Mesenchymal stem cell (in vitro differentiated cells and primary cell): ENCODE measurements around the gene PRKD2.

Experiments used
- DNase-seq: peaks from one replicate; pipeline ENCODE4 v3.0.0-alpha.2; 2013
- H2AFZ ChIP-seq: one replicate; pipeline ENCODE4 v1.6.1; 2013; ENCODE audit warnings: low read depth, mild to moderate bottlenecking, control low read depth, inconsistent platforms, low read length, moderate library complexity
- H2AK5ac ChIP-seq: 2 replicates; pipeline ENCODE4 v1.6.1; 2013; ENCODE audit warnings: low read length, moderate library complexity, mild to moderate bottlenecking, inconsistent platforms; ENCODE audit not compliant: severe bottlenecking
- H2BK120ac ChIP-seq: one replicate; pipeline ENCODE4 v1.6.1; 2013; ENCODE audit warnings: low read depth, mild to moderate bottlenecking, inconsistent platforms, low read length, moderate library complexity
- H2BK12ac ChIP-seq, 2 experiments: one replicate each; pipeline ENCODE4 v1.6.1; 2013; ENCODE audit warnings: inconsistent platforms in 2 of 2, low read length in 2 of 2, mild to moderate bottlenecking in 2 of 2, moderate library complexity in 2 of 2, control low read depth in 1 of 2
- H2BK15ac ChIP-seq: one replicate; pipeline ENCODE4 v1.6.1; 2013; ENCODE audit warnings: mild to moderate bottlenecking, low read depth, inconsistent platforms; ENCODE audit not compliant: poor library complexity, severe bottlenecking
- H2BK5ac ChIP-seq: 2 replicates; pipeline ENCODE4 v1.6.1; 2013; ENCODE audit warnings: low read depth, mild to moderate bottlenecking, low read length, control low read depth, inconsistent platforms; ENCODE audit not compliant: poor library complexity, severe bottlenecking
- H3K14ac ChIP-seq, 2 experiments: one replicate each; pipeline ENCODE4 v1.6.1; 2013; ENCODE audit warnings: inconsistent platforms in 2 of 2, low read length in 2 of 2, control low read depth in 1 of 2, mild to moderate bottlenecking in 1 of 2, moderate library complexity in 1 of 2
- H3K18ac ChIP-seq, 2 experiments: one replicate each; pipeline ENCODE4 v1.6.1; 2013; ENCODE audit warnings: inconsistent platforms in 2 of 2, low read length in 2 of 2, control low read depth in 1 of 2, low read depth in 1 of 2, mild to moderate bottlenecking in 1 of 2
- H3K23ac ChIP-seq, 2 experiments: one replicate each; pipeline ENCODE4 v1.6.1; 2013; ENCODE audit warnings: inconsistent platforms in 2 of 2, low read length in 2 of 2, mild to moderate bottlenecking in 2 of 2, moderate library complexity in 2 of 2, control low read depth in 1 of 2
- H3K27ac ChIP-seq: 2 replicates; pipeline ENCODE4 v1.5.1; 2013; ENCODE audit warnings: mild to moderate bottlenecking, moderate library complexity, low read length, control low read depth, inconsistent platforms; ENCODE audit not compliant: poor library complexity, severe bottlenecking
- H3K27me3 ChIP-seq, 2 experiments: 2 replicates each; pipeline versions ENCODE4 v1.6.1 to v1.7.0; 2013; ENCODE audit warnings: low read length in 2 of 2, mild to moderate bottlenecking in 2 of 2, moderate library complexity in 2 of 2, control low read depth in 1 of 2, inconsistent platforms in 1 of 2; ENCODE audit not compliant: control insufficient read depth in 1 of 2, insufficient read depth in 1 of 2
- H3K36me3 ChIP-seq, 2 experiments: 2 replicates each; pipeline versions ENCODE4 v1.6.1 to v1.7.0; 2013; ENCODE audit warnings: low read length in 2 of 2, control low read depth in 1 of 2, inconsistent platforms in 1 of 2, low read depth in 1 of 2, mild to moderate bottlenecking in 1 of 2; ENCODE audit not compliant: insufficient read depth in 2 of 2, control insufficient read depth in 1 of 2
- H3K4ac ChIP-seq, 2 experiments: one replicate each; pipeline ENCODE4 v1.6.1; 2013; ENCODE audit warnings: inconsistent platforms in 2 of 2, low read length in 2 of 2, mild to moderate bottlenecking in 2 of 2, moderate library complexity in 2 of 2, control low read depth in 1 of 2, low read depth in 1 of 2
- H3K4me1 ChIP-seq: 2 replicates; pipeline ENCODE4 v1.6.1; 2013; ENCODE audit warnings: low read depth, low read length, control low read depth; ENCODE audit not compliant: control insufficient read depth, insufficient read depth
- H3K4me2 ChIP-seq: 2 replicates; pipeline ENCODE4 v1.6.1; 2013; ENCODE audit warnings: low read length, mild to moderate bottlenecking, inconsistent platforms; ENCODE audit not compliant: poor library complexity, severe bottlenecking
- H3K4me3 ChIP-seq, 2 experiments: 2 replicates each; pipeline versions ENCODE4 v1.5.1 to v1.7.0; 2013; ENCODE audit warnings: low read length in 2 of 2, mild to moderate bottlenecking in 2 of 2, control low read depth in 1 of 2, low read depth in 1 of 2; ENCODE audit not compliant: insufficient read depth in 1 of 2
- H3K79me1 ChIP-seq: replicated peaks from 2 replicates; pipeline ENCODE4 v1.6.1; 2013; ENCODE audit warnings: mild to moderate bottlenecking, control low read depth, low read length, inconsistent platforms; ENCODE audit not compliant: poor library complexity, severe bottlenecking
- H3K9ac ChIP-seq: 2 replicates; pipeline ENCODE4 v1.7.0; 2013; ENCODE audit warnings: mild to moderate bottlenecking, low read length, moderate library complexity
- H3K9me3 ChIP-seq: 2 replicates; pipeline ENCODE4 v1.7.0; 2013; ENCODE audit warnings: mild to moderate bottlenecking, low read length; ENCODE audit not compliant: control insufficient read depth
- H4K8ac ChIP-seq: one replicate; pipeline ENCODE4 v1.6.1; 2013; ENCODE audit warnings: inconsistent platforms, mild to moderate bottlenecking, low read length, moderate library complexity
- H4K91ac ChIP-seq: one replicate; pipeline ENCODE4 v1.6.1; 2013; ENCODE audit warnings: mild to moderate bottlenecking, low read length, inconsistent platforms
- WGBS: methylation state at CpG from one replicate; pipeline ENCODE4 v1.1.7; 2013; ENCODE audit warnings: mixed read lengths; 5-methylcytosine and 5-hydroxymethylcytosine counted together

PRKD2 gene

GRCh38 chr19:46739290-46739771 is 22.4 kb upstream of the PRKD2 start:
- H3K4me2 ChIP-seq, result no peak overlapping the region
- H3K4me1 ChIP-seq, result peaks cover 19% of the 10 kb centered on the region
- H3K14ac ChIP-seq, result no peak overlapping the region
- no peak for DNase-seq
- WGBS, result 93% methylated on average over 14 of the region's 14 CpGs
- no peak overlapping the region for H3K4ac ChIP-seq
- no peak overlapping the region for H2BK5ac ChIP-seq
- peaks cover 17% of the 10 kb centered on the region for H3K79me1 ChIP-seq
- H4K8ac ChIP-seq, result no peak overlapping the region
- no peak overlapping the region for H2BK120ac ChIP-seq
- no peak overlapping the region for H3K27ac ChIP-seq
- H3K9me3 ChIP-seq, result no peaks in the 10 kb centered on the region
- H3K27me3 ChIP-seq, result no peaks in the 10 kb centered on the region
- no peak overlapping the region for H3K23ac ChIP-seq
- H2BK15ac ChIP-seq, result no peak overlapping the region
- no peak overlapping the region for H4K91ac ChIP-seq
- no peak overlapping the region for H3K4me3 ChIP-seq
- H2BK12ac ChIP-seq, result no peak overlapping the region
- peaks cover 31 to 50% of the 10 kb centered on the region in 2 experiments for H3K36me3 ChIP-seq
- peak overlapping the region; percentile 21 for H3K9ac ChIP-seq
- no peak overlapping the region for H2AFZ ChIP-seq
- H3K18ac ChIP-seq, result peak overlapping the region in 1 of 2 experiments; percentile 34
- no peak overlapping the region for H2AK5ac ChIP-seq

DNA sequence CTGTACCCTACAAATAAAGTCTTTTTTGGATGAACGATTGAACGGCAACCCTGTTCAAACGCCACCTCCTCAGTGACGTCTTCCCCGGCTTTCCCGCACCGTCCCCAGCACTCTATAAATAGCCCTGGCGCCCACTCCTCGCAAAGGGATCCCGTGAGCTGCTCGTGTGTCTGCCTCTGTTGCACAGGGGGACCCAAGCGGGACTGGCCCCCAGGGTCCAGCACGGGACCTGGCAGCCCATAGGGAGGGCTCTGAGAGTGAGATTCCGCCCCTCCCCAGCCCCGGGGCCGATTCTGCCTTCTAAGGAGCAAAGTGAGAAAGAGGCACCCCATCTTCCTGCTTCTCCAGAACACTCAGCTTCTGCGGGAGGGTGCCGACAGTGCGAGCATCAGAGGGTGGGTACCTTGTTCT is 20.9 kb upstream of the PRKD2 start:
- peaks cover 26% of the 10 kb centered on the region for H3K4me1 ChIP-seq
- no peak overlapping the region for H2AFZ ChIP-seq
- H3K4me2 ChIP-seq, result no peak overlapping the region
- no peak overlapping the region for H4K91ac ChIP-seq
- no peak overlapping the region for H3K14ac ChIP-seq
- H2BK15ac ChIP-seq, result no peak overlapping the region
- H2BK12ac ChIP-seq, result no peak overlapping the region
- no peak overlapping the region for H2BK5ac ChIP-seq
- H2BK120ac ChIP-seq, result no peak overlapping the region
- no peak overlapping the region for H3K4me3 ChIP-seq
- H3K79me1 ChIP-seq, result peaks cover 18% of the 10 kb centered on the region
- no peaks in the 10 kb centered on the region for H3K27me3 ChIP-seq
- no peak overlapping the region for H3K27ac ChIP-seq
- no peak overlapping the region for H3K23ac ChIP-seq
- no peak overlapping the region for H3K4ac ChIP-seq
- 91% methylated on average over 19 of the region's 19 CpGs for WGBS
- H2AK5ac ChIP-seq, result no peak overlapping the region
- H3K9ac ChIP-seq, result no peak overlapping the region
- no peaks in the 10 kb centered on the region for H3K9me3 ChIP-seq
- DNase-seq, result no peak
- H3K18ac ChIP-seq, result no peak overlapping the region
- H3K36me3 ChIP-seq, result peaks cover 47 to 59% of the 10 kb centered on the region in 2 experiments
- no peak overlapping the region for H4K8ac ChIP-seq

DNA sequence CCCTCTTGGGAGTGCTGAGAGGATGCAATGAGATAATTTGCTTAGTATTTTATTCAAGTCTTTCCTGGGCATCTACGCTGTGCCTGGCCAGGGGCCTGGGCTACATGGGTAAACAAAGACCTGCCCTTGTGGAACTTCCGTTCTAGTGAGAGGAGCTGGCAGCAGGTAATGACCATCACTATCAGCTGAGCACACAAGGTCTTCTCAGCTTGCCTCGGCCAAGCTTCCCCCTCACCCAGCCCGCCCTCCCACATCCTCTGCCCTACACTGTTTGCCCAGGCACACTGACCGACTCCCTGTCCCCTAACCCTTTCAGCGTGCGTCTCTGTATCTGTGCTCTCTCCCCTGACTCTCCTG is 20.4 kb upstream of the PRKD2 start:
- Histone ChIP-seq H3K9me3 (no peaks in the 10 kb centered on the region), H3K79me1 (peaks cover 18% of the 10 kb centered on the region), H3K4me1 (peaks cover 31% of the 10 kb centered on the region), H3K4ac (no peak overlapping the region), H2BK12ac (no peak overlapping the region), H3K27me3 (no peaks in the 10 kb centered on the region), H3K36me3 (peaks cover 51 to 64% of the 10 kb centered on the region in 2 experiments), H4K91ac (no peak overlapping the region), H3K4me3 (no peak overlapping the region), H3K18ac (no peak overlapping the region), H2BK15ac (no peak overlapping the region), H2AFZ (no peak overlapping the region), H2BK5ac (no peak overlapping the region), H2AK5ac (no peak overlapping the region), H3K4me2 (no peak overlapping the region), H4K8ac (no peak overlapping the region), H2BK120ac (no peak overlapping the region), H3K9ac (peak overlapping the region; percentile 36), H3K23ac (no peak overlapping the region), H3K27ac (no peak overlapping the region), H3K14ac (no peak overlapping the region)
- 90% methylated on average over 7 of the region's 7 CpGs for WGBS
- no peak for DNase-seq

DNA sequence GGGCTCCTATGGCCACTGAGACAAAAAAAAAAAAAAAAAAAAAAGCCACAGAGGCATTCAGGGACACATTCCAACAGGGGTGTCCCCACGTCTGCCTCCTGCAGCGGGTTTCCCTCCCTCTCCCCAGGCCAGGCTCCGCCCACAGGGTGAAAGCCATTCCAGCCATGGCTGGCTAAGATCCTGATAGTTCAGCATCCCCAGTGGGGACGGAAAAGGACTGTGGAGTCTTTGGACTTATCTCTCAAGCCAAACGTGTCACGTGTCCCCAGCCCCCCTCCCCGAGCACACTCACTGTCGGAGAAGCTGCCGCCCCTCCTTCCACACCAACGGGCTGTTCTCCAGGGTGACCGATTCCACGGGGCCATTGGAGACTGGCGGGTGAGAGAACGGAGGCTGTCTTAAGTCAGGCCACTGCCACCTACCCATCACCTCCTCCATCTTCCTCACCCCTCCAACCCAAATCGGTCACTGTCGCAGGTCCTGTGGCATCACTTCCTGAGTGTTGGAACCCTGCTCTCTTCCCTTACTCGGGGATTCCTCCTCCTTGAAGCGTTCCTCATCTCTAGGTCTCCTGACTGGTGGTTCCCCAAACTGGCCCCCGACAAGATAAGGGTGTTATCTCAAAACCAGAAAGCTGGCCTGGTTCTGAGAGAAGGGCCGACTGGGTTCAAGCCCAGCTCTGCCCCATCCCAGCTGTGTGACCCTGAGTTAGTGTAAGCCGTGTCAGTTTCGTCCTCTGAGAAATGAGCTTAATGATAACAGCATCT is 19.8 kb upstream of the PRKD2 start:
- Histone ChIP-seq H2BK5ac (no peak overlapping the region), H3K4me3 (no peak overlapping the region), H3K27me3 (no peaks in the 10 kb centered on the region), H3K9me3 (no peaks in the 10 kb centered on the region), H4K8ac (no peak overlapping the region), H2BK120ac (no peak overlapping the region), H3K9ac (peak overlapping the region; percentile 36), H4K91ac (no peak overlapping the region), H2AK5ac (no peak overlapping the region), H3K27ac (no peak overlapping the region), H3K36me3 (peaks cover 54 to 65% of the 10 kb centered on the region in 2 experiments), H3K4me1 (peaks cover 36% of the 10 kb centered on the region), H3K4me2 (no peak overlapping the region), H3K79me1 (peaks cover 18% of the 10 kb centered on the region), H2BK15ac (no peak overlapping the region), H3K18ac (no peak overlapping the region), H2BK12ac (peak overlapping the region in 1 of 2 experiments; percentile 40), H3K4ac (no peak overlapping the region), H3K23ac (no peak overlapping the region), H3K14ac (no peak overlapping the region), H2AFZ (no peak overlapping the region)
- DNase-seq, result no peak
- WGBS, result 89% methylated on average over 22 of the region's 22 CpGs
